Kidney (tissue), 22 donors: ENCODE measurements around the gene ZMYND10. TPM values are rescaled to one million over a fixed set of nuclear protein-coding genes. Genes with fewer than 3 reads are reported as not detected.

Experiments used
- DNase-seq, 5 donors: peaks; one replicate each; pipeline ENCODE4 v3.0.0-alpha.2; 2013 to 2020
- FAIRE-seq: peaks from 2 replicates; lab custom pipeline; 2012; peaks lifted over from hg19 to GRCh38; lab: Jason Lieb, UNC
- H3K27ac ChIP-seq, 2 donors: one replicate each; pipeline ENCODE4 v1.7.0; 2013; ENCODE audit warnings: low read depth in 2 of 2, low read length in 2 of 2, inconsistent platforms in 1 of 2
- H3K27me3 ChIP-seq: one replicate; pipeline ENCODE4 v1.7.1; 2013; ENCODE audit warnings: low read length, inconsistent platforms; ENCODE audit not compliant: control insufficient read depth, insufficient read depth
- H3K36me3 ChIP-seq, 3 donors: one replicate each; pipeline versions ENCODE4 v1.7.0 to v1.7.1; 2013; ENCODE audit warnings: low read length in 3 of 3, control low read depth in 1 of 3, inconsistent platforms in 1 of 3; ENCODE audit not compliant: insufficient read depth in 3 of 3, control insufficient read depth in 2 of 3
- H3K4me1 ChIP-seq, 3 donors: one replicate each; pipeline versions ENCODE4 v1.7.0 to v1.7.1; 2013; ENCODE audit warnings: low read length in 3 of 3, inconsistent platforms in 1 of 3, low read depth in 1 of 3; ENCODE audit not compliant: control insufficient read depth in 2 of 3, insufficient read depth in 2 of 3
- H3K4me3 ChIP-seq, 3 donors: one replicate each; pipeline versions ENCODE4 v1.7.0 to v1.8.1; 2013; ENCODE audit warnings: low read length in 3 of 3, control low read depth in 1 of 3, inconsistent platforms in 1 of 3
- H3K9ac ChIP-seq, 3 donors: one replicate each; pipeline versions ENCODE4 v1.7.0 to v1.7.1; 2013; ENCODE audit warnings: low read length in 3 of 3, control low read depth in 1 of 3, inconsistent platforms in 1 of 3
- H3K9me3 ChIP-seq, 3 donors: one replicate each; pipeline versions ENCODE4 v1.7.0 to v1.7.1; 2013; ENCODE audit warnings: low read length in 3 of 3, control low read depth in 1 of 3, inconsistent platforms in 1 of 3; ENCODE audit not compliant: control insufficient read depth in 2 of 3, insufficient read depth in 1 of 3
- intact Hi-C: fragments of 100-400 bp; cut with DNase I; formaldehyde crosslinking; loops from one replicate; pipeline ENCODE4 v1.11.1; 2022
- long read RNA-seq, 10 donors: library from polyadenylated mRNA in 1 of 10; unstranded in 1 of 10; transcript quantifications; one replicate each; pipeline ENCODE4 v2.0.0 and lab custom pipeline, GENCODE V29; 2021 to 2026
- polyA plus RNA-seq: library from polyadenylated mRNA; stranded (reverse); fragments of 350-450 nt; fragmentation: Illumina TruSeq; extraction: RNeasy Lipid Tissue Mini Kit (QIAGEN cat#74804); gene quantifications from one replicate; pipeline ENCODE4 v1.2.3, GENCODE V29; 2014; ENCODE audit warnings: low read depth, low replicate concordance; ENCODE audit not compliant: insufficient read depth
- total RNA-seq: library from RNA; stranded (reverse); fragmentation: NEBNext Ultra II Directional; extraction: Animal tissue kit (Norgen Biotek cat#: 25700); gene quantifications from one replicate; pipeline ENCODE4 v1.2.1, GENCODE V29; 2021
- TF ChIP-seq, protein P1 (sequence below): IDR thresholded peaks from 3 replicates; pipeline ENCODE4 v1.5.1; 2012; ENCODE audit warnings: mild to moderate bottlenecking, moderate library complexity, borderline replicate concordance; ENCODE audit not compliant: insufficient read depth; ENCODE audit errors: extremely low read depth
- donor health status: control.
- donor health status: control.
- donor health status: control.
- donor health status: control.
- donor health status: control.
- donor health status: DM: yes; HTN: yes; CAD: no.
- donor health status: Normal renal cell carcinoma (clear cell type).

The ZMYND10 gene
- total RNA-seq (14.2 TPM), polyA plus RNA-seq (10.0 TPM)
- long read RNA-seq, donor 1, partial matches to known transcripts: 0 of 1 reads
- long read RNA-seq, donor 1, other reads (novel, unspliced or antisense): 0 of 1 reads
- long read RNA-seq, donor 2: 0 reads
- long read RNA-seq, donor 3: 0 reads
- long read RNA-seq, donor 4: 0 reads
- long read RNA-seq, donor 5: 0 reads
- long read RNA-seq, donor 6: 0 reads
- long read RNA-seq, donor 7, transcript ZMYND10-201 (12 exons, 2,896 nt): major isoform, 7 of 19 reads
- long read RNA-seq, donor 7, partial matches to known transcripts: 0 of 19 reads
- long read RNA-seq, donor 7, other reads (novel, unspliced or antisense): 12 of 19 reads
- long read RNA-seq, donor 8: 0 reads
- long read RNA-seq, donor 9, partial matches to known transcripts: 0 of 1 reads
- long read RNA-seq, donor 9, other reads (novel, unspliced or antisense): 0 of 1 reads
- long read RNA-seq, donor 10: 0 reads

DNA sequence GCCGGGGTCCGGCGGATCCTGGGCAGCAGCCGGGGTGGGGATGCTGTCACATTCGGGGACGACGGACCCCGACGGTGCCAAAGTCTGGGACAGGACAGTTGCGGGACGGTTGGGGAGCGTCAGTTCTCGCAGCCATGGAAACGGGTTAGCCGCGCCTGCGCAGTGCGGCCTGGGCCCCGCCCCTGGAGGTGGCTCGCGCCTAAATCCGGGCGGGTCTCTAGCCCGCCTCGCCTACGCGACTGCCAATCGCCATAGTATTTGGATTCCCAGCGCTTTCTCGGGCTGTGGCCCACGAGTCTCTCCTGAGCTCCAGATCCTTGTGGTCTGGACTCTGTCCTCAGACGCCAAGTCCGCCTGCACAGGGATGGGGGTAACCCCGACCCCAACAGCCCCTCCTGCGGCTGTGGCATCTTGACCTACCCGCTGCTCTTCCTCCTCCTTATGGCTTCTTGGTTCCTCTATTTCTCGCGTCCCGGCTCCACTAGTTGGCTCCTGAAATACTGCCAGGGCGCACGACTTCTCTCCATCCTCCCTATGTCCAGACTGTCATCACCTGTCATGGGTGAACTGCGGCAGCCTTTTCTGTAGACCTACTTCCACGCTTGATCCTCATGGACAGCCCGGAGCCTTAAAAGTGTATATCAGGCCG lies at the start of gene ZMYND10:
ZMYND10 (minus strand) TSS at position 147 of the 649 bp plus-strand sequence. CDS start 153 bp downstream, outside the sequence.
- intact Hi-C loops: loop anchor here (5.0 kb wide), 1 partner anchor 197 kb away; no protein-coding TSS in a partner anchor
- Histone ChIP-seq H3K4me1 (peaks cover 0 to 24% (median 6%) of the 10 kb centered on the region in 3 donors), H3K9me3 (no peaks in the 10 kb centered on the region), H3K27ac (no peak within 1 kb of the TSS), H3K27me3 (no peaks in the 10 kb centered on the region), H3K9ac (peak within 1 kb of the TSS in 2 of 3 donors; percentile 35 to 51), H3K36me3 (peaks cover 0 to 4% (median 4%) of the 10 kb centered on the region in 3 donors), H3K4me3 (peak within 1 kb of the TSS; percentile 24 to 46 (median 36))
- DNase-seq (peak; percentile 56 to 88 (median 70)), FAIRE-seq (no peak)
- TF ChIP-seq, protein P1, sequence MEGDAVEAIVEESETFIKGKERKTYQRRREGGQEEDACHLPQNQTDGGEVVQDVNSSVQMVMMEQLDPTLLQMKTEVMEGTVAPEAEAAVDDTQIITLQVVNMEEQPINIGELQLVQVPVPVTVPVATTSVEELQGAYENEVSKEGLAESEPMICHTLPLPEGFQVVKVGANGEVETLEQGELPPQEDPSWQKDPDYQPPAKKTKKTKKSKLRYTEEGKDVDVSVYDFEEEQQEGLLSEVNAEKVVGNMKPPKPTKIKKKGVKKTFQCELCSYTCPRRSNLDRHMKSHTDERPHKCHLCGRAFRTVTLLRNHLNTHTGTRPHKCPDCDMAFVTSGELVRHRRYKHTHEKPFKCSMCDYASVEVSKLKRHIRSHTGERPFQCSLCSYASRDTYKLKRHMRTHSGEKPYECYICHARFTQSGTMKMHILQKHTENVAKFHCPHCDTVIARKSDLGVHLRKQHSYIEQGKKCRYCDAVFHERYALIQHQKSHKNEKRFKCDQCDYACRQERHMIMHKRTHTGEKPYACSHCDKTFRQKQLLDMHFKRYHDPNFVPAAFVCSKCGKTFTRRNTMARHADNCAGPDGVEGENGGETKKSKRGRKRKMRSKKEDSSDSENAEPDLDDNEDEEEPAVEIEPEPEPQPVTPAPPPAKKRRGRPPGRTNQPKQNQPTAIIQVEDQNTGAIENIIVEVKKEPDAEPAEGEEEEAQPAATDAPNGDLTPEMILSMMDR: no peak

DNA sequence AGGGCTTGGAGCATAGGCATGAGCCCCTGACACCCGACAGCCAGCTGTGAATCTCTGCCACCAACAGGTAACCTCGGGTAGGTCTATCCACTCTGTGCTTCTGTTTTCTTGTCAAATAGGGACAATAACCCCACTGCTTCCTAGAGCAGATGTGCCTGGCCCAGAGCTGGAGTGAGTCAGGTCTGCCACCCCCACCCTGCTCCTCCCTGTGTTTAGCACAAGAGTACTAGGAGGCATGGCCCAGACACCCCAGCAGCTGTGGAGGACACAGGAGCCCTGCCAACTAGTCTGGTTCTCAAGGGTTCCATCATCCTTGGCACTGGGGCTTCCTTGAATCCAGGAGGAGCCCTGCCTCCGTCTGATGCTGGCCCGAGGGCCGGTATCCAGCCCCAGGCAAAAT lies 47.5 kb upstream of the ZMYND10 start:
- intact Hi-C loops: no loop called here
- no peak for FAIRE-seq
- H3K4me1 ChIP-seq: peaks cover 0 to 2% (median 0%) of the 10 kb centered on the region in 3 donors
- H3K4me3 ChIP-seq: no peak overlapping the region
- TF ChIP-seq, protein P1: no peak
- no peaks in the 10 kb centered on the region for H3K27me3 ChIP-seq
- H3K9ac ChIP-seq: no peak overlapping the region
- H3K27ac ChIP-seq: no peak overlapping the region
- H3K36me3 ChIP-seq: no peaks in the 10 kb centered on the region
- no peaks in the 10 kb centered on the region for H3K9me3 ChIP-seq
- no peak for DNase-seq

DNA sequence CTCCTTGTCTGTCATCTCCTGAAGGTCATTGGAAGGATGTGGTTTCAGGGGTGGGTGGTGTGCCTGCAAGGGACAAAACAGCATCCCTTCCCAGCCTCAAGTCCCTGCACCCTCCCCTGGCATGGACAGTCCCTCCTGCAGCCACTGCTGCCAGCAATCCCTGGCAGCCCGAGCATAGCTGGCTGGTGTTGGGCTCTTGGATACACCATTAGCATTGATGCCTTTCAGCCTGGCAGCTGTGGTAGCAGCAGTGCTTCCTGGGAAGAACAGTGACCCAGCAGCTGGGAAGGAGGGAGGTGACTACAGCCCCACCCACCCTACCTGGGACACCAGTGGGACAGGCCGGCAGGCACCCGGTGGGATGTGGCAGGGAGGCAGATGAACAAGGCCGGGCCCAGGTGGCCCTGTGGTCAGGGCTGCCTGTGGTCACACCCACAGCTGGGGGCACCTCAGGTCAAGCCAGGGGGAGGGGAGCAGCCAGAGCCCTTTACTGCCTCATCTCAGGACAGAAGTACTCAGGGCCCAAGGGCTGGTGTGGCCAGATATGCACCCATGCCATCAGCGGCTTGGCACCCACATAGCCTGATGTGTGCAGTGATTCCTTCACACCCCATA lies 46.7 kb upstream of the ZMYND10 start:
- FAIRE-seq (no peak), DNase-seq (no peak)
- Histone ChIP-seq H3K36me3 (no peaks in the 10 kb centered on the region), H3K9ac (no peak overlapping the region), H3K9me3 (no peaks in the 10 kb centered on the region), H3K27me3 (no peaks in the 10 kb centered on the region), H3K4me1 (peaks cover 0 to 2% (median 0%) of the 10 kb centered on the region in 3 donors), H3K4me3 (no peak overlapping the region), H3K27ac (no peak overlapping the region)
- TF ChIP-seq, protein P1: no peak
- intact Hi-C loops: no loop called here
